ENCODE measurements around the gene MMP17.

The MMP17 gene

GRCh38 chr12:131830914-131831571, 2.9 kb downstream of the MMP17 start:
- DNase-seq (peak; percentile 29), ATAC-seq (no peak)

- DNase-seq = no peak
- ATAC-seq = no peak
Measured at GRCh38 chr12:131831635-131832041, 3.4 kb downstream of the MMP17 start.

DNA sequence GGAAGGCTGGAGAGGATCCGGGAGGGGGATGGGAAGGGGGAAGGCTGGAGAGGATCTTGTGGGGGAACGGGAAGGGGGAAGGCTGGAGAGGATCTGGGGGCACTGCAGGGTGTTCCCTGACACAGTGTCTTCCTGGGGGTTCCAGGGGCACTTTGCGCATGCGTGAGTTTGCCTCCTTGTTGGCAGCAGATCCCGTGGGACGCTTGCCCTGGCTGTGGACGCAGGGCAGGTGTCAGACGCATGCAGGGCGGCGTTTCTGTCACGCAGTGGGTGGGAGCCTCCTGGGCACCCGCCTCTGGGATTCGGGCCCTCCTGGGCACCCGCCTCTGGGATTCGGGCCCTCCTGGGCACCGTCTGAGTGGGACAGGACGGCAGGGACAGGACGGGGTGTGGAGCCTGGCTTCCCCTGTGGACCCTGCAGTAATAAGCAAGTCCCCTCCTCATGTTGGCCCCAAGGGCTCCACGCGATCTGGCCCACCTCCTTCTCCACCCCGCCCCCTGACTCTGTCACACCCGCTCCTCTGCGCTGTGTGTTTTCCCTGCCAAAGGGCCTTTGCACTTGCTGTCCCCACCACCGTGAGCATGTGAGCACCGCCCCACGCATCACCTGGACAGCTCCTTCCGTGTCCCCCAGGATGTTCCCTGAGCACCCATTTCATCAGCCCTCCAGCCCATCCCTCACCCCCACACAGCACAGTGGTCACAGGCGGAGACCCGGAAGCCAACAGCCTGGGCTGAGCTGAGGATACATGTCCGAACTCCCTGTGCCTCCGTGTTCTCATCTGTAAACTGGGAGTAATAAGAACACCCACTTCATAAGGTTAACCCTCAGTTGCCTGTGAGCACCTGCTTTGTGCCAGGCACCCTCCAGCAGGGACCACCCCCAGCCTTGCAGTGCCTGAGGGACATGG, 4.4 kb downstream of the MMP17 start:
- no peak for ATAC-seq
- no peak for DNase-seq

DNA sequence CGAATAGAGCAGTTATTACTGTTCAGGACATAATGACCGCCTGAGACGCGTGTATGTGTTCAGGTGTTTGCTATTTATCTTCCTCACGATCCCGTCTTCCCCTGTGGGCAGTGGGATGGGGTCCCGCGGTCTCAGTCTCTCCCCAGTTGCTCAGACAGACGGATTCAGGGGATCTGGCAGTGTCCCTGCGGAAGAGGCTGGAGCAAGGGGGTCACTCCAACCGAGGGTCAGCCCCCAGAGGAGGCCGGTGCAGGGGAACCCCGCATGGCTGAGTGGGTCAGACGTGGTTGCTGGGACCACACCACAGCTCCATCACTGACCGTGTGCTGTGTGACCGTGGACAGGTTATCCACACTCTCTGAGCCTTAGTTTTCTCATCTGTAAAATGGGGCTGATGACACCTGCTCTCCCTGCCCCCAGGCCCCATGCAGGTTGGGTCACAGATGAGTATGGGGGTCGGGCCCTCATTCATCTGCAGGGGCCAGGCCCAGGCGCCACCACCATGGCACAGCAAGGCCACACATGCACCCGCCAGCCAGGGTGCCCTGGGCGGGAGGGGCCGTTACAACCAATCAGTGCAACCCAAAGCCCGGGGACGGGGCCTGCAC, 5.2 kb downstream of the MMP17 start:
- ATAC-seq (no peak), DNase-seq (no peak)

DNA sequence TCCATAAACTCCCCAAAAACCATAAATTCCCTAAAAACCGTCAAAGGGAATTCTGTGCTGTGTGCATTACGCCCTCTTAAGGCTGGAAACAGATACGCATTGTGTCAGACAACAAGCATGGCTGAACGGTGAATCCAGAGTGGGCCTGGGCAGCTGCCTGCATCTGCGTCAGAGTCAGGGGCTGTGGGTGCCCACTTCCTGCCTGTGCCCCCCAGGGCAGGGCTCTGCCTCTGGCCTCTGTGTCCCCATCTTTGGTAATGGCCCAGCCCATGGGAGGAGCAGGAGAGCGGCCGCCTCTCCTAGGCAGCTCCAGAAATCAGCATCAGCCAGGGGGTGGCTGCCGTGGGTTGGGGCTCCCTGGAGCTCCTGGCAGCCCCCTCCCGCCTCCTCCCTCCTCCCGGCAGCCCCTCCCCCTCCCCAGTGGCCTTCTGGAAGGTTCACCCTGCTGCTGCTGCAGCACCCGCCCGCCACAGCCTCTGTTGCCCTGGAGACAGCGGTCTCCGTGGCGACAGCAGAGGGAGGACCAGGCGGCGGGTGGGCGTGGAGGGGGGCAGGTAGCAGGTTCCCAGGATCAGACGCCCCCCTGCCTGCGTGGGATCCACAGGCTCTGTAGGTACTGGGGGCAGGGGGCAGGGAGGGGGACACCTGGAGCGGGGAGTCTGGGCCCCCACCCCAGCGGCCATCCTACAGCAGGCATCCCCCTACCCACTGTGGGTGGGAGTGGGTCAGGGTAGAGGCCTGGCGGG, 5.9 kb downstream of the MMP17 start:
- ATAC-seq (no peak), DNase-seq (no peak)

- DNase-seq (no peak), ATAC-seq (no peak)
Measured at GRCh38 chr12:131834798-131835615, 6.8 kb downstream of the MMP17 start.

DNA sequence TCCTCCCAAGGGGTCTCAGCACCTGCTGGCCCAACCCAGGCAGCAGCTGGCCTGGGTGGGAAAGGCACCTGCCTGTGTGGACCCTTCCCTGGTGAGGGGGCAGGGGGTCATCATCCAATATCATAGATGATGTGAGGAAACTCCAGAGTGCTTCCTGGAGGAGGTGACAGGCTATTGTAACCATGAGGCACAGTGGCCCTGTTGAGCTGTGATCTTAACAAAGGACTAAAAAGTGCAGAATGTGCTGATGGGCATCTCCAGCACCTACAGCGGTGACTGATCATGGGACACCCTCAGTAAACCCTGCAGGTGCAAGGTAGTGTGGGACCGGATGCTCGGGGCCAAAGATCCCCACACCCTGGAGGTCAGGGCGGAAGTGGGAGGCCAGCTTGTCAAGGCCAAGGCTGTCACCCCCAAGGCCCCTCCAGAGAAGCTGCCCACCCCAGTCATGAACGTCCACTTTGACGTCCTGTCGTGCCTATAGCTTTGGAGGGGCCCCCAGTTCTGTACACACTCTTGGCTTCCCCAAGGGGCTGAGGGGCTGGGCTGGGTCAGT, 7.5 kb downstream of the MMP17 start:
- ATAC-seq (no peak), DNase-seq (no peak)

DNA sequence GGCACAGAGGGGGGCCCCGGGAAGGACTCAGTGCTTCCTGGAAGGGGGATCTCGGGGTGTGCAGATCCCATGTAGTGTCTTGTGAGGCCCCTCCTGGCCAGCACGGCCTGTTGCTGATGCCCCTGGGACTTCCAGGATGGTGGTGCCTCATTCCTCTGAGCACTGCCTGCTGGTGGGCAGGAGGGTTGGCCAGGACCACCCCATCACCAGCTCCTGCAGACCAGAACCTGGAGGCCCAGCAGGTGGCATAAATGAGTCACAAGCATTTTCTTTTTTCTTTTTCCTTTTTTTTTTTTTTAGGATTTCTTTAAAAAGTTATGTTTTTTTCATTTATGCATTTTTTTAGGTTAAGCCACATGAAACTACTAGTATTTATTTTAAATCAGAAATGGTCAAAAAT, 8.0 kb downstream of the MMP17 start:
- DNase-seq (no peak), ATAC-seq (no peak)

- ATAC-seq = no peak
- no peak for DNase-seq
Measured at GRCh38 chr12:131836714-131837397, 8.7 kb downstream of the MMP17 start.

DNA sequence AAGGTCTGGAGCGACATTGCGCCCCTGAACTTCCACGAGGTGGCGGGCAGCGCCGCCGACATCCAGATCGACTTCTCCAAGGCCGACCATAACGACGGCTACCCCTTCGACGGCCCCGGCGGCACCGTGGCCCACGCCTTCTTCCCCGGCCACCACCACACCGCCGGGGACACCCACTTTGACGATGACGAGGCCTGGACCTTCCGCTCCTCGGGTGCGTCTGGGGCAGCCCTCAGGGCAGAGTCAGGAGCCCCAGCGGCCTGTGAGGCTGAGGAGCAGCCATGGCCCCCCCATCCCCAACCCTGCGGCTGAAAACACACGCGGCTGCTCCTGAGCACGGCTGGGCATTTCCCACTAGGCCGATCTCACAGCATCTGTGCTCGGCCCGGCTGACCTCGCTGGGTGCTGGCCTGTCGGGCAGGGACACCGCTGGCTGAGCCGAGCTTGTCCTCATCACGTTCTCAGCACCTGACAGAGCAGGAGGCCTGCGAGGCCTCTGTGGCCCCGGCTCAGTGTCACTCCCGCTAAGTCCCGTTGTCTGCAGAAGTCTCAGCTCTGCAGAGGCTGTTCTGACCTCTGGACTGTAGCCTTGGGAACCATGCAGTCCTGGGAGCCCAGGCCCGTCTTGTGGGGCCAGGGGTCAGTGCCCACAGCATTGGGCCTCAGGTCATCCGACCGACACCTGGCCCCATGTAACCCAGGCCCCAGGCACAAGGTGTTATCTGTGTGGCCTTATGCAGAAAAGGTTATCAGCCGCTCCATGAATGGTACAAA, 12.6 kb downstream of the MMP17 start:
- ATAC-seq (no peak), DNase-seq (no peak)

DNA sequence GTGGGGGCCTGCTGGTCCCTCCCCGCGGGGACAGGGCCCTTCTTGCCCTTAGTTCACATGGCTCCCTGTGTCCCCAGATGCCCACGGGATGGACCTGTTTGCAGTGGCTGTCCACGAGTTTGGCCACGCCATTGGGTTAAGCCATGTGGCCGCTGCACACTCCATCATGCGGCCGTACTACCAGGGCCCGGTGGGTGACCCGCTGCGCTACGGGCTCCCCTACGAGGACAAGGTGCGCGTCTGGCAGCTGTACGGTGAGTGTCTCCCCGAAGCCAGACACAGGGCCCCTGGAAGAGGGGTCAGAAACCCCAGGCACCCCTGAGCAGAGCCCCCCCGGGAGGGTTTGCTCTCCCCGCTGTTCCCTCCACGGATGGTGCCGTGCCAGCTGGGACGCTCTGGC, 13.4 kb downstream of the MMP17 start:
- ATAC-seq (no peak), DNase-seq (no peak)

GRCh38 chr12:131842169-131842568, 14.0 kb downstream of the MMP17 start:
- no peak for ATAC-seq
- no peak for DNase-seq

GRCh38 chr12:131843527-131843926, 15.3 kb downstream of the MMP17 start:
- DNase-seq (no peak), ATAC-seq (no peak)

DNA sequence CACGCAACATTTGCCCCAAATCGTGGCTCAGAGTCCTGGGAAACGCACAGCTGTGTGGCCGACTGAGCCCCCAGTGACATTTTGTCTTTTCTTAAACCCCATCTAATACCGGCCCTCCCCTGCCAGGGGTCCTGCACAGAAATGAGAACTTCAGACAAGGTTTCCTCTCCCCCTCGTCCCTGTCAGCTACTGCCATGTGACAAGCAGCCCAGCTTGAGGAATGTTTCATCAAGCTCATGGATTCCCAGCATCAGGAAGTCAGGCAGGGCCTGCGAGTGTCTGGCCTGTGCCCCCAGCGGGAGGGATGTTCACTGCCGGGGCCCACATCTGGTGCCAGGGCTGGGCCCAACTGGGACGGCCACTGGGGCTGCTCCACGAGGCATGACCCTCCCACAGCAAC, 15.9 kb downstream of the MMP17 start:
- DNase-seq = no peak
- ATAC-seq = no peak

DNA sequence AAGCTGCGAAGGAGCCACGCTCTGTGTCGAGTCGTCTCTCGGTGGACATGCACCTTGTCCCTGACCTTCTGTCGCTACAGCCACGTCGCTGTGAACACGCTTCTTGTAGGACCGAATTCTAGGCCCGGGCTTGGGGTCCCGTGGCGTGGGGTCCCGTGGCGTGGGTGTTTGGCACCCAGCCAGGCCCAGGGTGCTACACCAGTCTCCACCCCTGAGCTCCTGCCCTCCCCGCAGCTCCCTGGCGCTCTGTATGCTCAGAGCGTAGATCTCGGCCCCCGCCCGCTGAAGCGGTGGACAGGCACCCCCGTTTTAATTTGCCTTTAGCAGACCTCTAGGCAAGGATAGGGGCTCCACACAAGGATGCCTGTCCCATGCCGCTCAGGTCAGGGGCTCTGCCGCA, 16.5 kb downstream of the MMP17 start:
- ATAC-seq (no peak), DNase-seq (no peak)

- no peak for ATAC-seq
- DNase-seq = no peak
Measured at GRCh38 chr12:131845121-131845520, 16.9 kb downstream of the MMP17 start.

DNA sequence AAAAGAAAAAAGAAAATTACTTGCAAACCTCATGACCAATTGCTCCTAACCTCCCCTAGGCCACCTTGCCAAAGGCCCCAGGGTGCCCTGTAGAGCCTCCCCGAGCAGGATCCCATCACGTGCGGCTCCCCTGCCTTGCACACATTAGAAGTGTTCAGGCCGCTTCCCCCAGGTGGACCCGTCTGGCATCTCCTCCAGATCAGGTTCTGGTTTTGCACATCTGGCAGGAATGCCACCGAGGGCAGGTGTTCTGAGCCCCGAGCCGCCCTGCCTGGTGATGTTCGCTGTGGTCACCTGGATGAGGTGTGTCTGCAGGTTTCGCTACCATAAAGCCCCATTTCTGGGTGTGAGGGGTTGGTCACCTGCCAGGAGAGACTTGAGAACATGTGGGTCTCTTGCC, 19.3 kb downstream of the MMP17 start:
- ATAC-seq (no peak), DNase-seq (no peak)

DNA sequence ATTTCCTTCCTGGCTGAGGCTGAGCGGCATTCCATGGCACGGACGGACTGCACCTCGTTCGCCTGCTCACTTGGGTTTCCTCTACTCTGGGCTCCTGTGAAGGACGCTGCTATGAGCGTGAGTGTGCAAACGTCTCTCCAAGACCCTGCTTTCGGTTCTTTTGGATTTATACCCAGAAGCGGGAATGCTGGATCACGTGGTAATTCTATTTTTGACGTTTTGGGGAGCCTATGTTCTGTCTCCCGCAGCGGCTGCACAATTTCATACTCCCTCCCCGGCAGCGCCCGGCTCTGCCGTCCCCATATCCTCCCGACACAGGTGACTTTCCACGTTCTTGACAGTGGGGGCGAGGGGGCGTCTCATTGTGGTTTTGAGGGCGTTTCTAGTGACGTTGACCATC, 20.6 kb downstream of the MMP17 start:
- DNase-seq = no peak
- ATAC-seq = no peak

- DNase-seq (no peak), ATAC-seq (no peak)
Measured at GRCh38 chr12:131849700-131850553, 21.7 kb downstream of the MMP17 start.

Data from stimulated activated naive CD8-positive, alpha-beta T cell treated with anti-CD3 and anti-CD28 coated beads, Interleukin-15, Interleukin-2, amounts not matched to agents 100 U/mL and 50 U/mL, for 24 hours (primary cell).